SK-MEL-5 (cell line): ENCODE measurements around the gene NBEA. TPM values are rescaled to one million over a fixed set of nuclear protein-coding genes. Genes with fewer than 3 reads are reported as not detected.
A peak's percentile ranks its signal among the peaks of the same experiment; 100 is the strongest.
"Not testable (repeated sequence)": the region's sequence is repeated elsewhere in the genome, so short reads cannot be mapped to it uniquely, and the experiment has no call there.

ENCODE experiments used
- DNase-seq: peaks from one replicate; pipeline ENCODE4 v3.0.0-alpha.2; 2016; ENCODE audit warnings: low read depth, low spot score
- in situ Hi-C: cut with HindIII; loops from 2 replicates; pipeline ENCODE4 v1.10.0; 2016; ENCODE audit warnings: low sequenced_read_pairs, high pct_unique_total_duplicates, low pct_unique_long_range_greater_than_20kb
- total RNA-seq: library from RNA; depleted of rRNA; stranded (reverse); fragments of >200 nt; shearing (Covaris generic); gene quantifications from 2 replicates; pipeline ENCODE4 v1.2.3, GENCODE V29; 2014

NBEA gene
- total RNA-seq, 1 experiment from 2014 or later = 7.8 TPM

DNA sequence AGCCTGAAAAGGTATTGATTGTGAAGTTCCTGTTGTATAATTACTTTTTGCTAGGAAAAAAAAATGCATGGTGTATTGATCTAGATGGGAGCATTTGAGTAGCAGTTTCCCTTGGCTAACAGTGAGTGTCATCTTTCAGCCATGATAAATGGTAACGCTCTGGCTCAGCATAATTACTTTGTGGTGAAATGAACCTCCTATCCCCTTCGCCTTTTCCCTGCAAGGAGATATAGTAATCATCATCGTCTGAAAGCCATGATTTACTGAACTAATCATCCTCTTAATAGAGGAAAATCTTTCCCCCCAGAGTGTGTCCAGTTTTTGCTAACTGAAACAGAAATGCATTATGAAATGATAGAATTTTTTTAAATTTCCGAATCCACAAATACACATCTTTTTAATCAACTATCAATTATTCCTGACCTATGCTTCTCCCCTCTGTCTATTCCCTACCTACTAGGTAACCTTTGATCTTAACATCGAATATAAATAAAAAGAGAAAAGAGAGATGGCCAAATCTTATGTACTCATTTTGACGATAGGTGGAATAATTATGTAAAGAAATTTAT, 445.7 kb downstream of the NBEA start:
- in situ Hi-C loops = no loop called here
- DNase-seq = no peak

DNA sequence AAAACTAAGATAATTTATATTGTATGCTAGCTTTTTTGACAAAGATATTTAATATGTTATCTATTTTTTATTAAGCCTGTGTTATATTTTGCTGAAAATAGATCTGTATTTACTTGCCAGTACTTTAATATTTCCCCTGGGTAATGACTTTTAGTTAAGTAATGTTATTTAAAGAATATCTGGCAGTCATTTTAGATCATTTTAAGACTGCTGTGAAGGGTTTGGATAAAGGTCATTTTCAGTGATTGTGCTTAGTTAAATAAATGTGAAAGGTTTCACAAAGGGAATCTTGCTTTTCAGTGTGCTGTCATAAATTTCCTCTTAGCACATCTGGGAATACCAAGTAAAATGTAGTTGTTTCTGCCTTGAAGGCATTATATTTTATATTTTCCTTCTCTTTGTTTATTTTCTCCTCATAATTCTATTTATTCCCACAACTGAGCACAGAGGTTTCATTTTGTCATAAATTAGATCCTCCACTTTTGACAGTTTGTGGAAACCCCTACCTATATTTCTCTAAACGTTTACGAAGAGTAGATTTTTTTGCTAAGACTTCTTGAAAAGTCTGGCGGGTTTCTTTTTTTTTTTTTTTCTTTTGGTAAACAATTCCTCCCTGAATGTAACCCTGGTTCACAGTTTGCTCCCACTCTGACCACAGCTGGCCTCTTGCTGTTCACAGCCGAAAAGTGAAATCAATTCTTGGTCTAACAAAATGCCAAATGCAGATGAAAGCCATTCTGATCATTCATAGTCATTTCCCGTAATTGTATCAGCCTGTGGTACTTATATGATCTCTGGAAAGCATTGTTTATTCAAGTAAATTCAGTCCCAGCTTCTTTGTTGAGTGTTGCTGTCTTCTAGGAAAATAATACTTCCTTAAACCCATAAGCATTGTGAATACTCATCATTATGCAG, 446.6 kb downstream of the NBEA start:
- in situ Hi-C loops = no loop called here
- DNase-seq = peak; percentile 32

DNA sequence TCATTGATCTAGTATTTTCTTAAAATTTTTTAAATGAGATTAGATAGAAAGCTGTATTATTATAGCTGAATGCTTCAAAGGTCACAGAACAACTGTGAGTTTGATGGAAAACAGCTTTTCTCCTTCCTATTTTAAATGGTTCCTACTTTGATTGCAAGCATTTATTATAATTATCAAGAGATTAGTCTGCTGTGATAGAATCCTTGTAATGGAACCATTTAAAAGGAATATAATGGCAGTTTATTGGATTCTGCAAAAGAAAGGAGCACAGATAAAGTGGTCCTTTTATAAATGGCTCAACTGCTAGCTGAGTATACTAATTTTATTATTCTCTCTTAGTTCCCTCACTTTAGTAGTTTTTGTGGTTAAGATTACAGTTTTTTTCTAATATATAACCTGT, 447.5 kb downstream of the NBEA start:
- DNase-seq = no peak
- in situ Hi-C loops = no loop called here

DNA sequence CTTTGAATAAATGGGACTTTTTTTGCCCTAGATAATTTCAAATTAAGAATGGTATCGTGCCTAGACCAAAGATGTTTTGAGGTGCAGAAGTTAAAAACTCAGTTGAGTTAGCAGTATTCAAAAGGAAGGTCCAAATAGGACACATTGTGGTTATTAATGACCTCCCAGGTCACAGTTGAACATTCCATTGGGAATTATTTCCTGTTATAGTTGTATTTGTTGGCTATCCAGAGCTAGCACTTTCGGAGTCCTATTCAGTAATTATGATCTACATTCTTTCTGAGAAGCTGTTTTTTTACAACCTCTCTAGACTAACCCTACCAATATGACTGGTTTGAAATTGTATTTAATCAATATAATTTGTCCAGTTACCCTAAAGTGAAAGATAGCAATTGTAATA, 450.7 kb downstream of the NBEA start:
- in situ Hi-C loops = no loop called here
- DNase-seq = no peak

DNA sequence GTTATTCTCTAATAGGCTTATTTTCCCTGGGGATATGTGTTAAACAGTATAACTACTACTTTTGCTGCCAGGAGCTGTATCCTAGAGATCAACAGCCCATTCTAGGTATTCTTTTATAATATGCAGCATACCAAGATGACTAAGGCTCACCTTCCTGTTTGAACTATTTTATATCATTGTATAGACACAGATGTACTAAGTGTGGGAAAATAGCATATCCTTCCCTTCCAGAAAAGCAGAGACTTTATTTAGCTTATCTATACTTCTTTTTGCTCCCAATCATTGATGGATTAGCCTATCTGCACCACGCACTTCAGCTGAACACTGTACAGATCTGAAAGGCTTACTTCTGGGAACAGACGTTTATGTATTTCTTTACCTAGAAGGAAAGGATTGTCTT, 451.8 kb downstream of the NBEA start:
- in situ Hi-C loops = no loop called here
- no peak for DNase-seq

DNA sequence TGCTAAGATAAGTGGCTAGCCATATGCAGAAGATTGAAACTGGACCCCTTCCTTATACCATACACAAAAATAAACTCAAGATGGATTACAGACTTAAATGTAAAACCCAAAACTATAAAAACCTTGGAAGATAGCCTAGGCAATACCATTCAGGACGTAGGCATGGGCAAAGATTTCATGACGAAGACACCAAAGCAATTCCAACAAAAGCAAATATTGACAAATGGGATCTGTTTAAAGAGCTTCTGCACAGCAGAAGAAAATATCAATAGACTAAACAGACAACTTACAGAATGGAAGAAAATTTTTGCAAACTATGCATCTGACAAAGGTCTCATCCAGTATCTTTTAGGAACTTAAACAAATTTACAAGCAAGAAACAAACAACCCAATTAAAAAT, 466.2 kb downstream of the NBEA start:
- DNase-seq, in situ Hi-C loops: not testable (repeated sequence)

DNA sequence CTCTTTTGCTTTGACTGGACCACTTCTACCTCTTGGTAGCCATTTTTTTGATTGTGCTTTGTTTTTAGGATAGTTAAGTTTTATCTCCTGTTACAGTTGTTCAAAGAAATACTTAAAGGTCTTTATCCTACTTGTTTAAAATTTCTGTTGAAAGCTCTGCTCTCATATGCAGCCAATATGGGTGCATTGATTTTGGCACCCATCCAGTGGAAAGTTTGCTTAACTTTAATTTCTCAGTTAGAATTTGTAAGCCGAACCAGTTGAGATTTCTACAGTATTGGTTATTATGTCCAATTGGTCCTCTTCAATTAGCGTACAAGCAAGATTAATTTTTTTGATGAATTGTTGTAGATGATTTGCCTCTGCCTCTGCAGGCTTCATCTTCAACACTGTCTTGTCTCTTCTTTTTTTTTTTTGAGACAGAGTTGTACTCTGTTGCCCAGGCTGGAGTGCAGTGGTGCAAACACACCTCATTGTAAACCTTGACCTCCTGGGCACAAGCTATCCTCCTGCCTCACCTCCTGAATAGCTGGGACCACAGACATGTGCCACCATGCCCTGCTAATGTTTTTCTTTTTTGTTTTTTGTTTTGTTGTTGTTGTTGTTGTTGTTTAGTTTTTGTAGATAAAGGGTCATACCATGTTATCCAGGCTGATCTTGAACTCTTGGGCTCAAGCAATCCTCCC, 469.1 kb downstream of the NBEA start:
- no peak for DNase-seq
- in situ Hi-C loops = no loop called here

DNA sequence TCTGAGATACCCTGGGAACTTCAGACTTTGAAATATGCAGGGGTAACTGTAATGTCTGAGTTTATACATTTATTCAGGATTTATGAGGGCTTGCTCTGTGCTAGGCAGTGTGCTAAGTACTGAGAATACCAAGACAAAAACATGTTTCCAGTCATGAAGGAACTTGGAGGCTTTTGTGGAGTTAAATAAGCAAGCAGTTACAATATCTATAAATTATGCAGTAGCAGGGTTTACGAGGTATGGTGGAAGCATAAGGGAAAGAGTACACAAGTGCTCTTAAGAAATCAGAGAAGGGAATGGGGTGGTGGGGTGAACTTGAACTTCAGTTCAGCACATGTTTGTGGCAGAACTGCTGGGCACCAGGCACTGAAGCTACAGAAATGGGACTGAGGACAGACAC, 506.4 kb downstream of the NBEA start:
- DNase-seq = no peak
- in situ Hi-C loops = no loop called here

DNA sequence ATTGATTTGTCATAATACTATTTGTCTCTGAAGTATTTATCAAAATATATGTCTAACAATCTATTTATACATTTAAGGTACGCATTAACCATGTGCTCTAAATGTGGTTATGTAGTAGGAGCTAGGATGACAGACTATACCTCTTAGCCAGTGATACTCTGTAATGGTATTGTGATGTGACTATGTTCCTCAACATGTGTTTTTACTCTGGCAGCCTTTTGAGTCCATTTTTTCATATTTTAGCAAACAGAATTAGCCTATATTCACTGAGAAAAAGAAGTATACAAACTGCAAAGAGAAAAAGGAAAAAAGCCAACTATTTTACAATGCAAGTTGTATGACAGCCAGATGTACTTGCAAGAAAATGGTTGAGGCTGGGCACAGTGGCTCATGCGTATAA, 507.8 kb downstream of the NBEA start:
- in situ Hi-C loops = no loop called here
- DNase-seq = no peak

DNA sequence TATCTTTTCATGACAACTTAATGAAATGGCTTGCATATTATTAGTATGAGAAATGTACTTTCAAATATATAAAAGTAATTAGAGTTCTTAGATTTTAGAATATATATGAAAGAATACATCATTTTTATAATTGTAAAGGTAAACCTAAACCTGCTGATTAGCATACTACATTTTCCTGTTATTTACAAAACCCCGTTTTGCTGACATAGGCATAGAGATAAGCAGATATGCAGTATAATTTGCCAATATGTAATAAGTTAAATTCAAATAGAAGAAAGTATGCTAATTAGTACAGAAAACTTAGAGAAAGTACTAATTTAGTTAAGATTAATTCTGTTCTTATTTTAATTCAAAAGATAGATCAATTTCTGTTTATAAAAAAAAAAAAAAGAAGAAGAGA, 513.0 kb downstream of the NBEA start:
- in situ Hi-C loops = no loop called here
- no peak for DNase-seq

DNA sequence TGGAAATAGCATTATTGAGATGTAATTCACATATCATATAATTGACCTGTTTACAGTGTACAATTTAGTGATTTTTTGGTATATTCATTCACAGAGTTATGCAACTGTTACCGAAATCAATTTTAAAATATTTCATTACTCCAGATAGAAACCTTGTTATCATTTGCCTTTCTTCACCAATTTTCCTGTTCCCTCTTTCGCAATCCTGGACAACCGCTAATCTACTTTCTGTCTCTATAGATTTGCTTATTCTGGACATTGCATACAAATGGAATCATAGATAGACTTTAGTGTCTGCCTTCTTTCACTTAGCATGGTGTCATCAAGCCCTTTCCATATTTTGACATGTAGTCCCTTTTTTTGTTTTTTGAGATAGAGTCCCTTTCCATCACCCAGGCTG, 515.2 kb downstream of the NBEA start:
- in situ Hi-C loops = no loop called here
- DNase-seq = no peak

DNA sequence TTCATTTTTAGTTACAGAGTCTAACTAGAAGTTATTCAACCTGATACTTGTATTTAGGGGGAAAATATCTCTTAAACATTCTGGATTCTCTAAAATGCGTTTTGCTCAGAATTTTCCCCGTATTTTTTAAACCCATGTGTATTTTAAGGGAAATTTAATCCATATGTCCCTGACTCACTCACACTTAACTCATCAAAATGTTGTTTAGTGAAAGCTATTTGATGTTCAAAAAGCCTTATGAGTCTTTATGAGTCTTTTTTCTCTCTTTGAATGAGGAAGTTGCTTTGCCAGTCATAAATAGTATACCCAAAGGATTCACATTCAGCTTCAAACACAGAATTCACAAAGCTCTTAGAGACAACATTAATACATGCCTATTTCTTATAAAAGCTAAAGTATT, 518.0 kb downstream of the NBEA start:
- no peak for DNase-seq
- in situ Hi-C loops = no loop called here

DNA sequence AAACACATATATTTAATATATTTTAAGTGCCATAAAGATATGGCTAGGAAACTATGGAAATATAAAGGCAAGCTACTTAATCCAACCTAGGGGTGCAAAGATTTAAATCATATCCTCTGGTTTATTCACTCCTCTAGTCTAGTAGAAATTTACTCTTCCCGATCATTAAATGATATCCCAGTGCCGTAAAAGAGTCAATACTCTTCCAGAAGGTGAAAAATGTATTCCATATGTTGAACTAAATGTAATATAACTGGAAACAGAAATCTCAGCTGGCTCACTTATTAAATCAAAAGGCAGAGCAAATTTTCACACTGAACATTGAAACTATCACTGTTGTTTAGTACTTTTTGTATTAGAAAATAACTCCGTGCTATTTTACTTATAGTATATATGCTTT, 523.3 kb downstream of the NBEA start:
- no peak for DNase-seq
- in situ Hi-C loops = no loop called here

DNA sequence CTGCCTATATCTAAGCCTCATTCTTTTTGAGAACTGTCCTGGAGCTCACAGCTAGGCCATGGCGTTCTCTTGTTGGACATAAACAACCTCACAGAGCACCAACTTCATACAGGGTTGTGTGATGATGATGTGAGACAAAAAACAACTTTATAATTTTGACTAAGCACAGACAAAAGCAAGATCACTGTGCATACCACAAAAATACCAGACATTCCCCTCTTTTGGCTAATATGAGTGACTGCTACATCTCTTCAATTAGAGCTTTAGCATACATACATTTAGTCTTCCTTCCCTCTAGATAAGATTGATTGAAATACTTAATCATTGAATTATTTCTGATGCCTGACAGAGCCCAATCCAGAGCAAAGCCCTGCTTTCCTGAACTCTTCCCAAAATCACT, 526.1 kb downstream of the NBEA start:
- in situ Hi-C loops = no loop called here
- DNase-seq = no peak

DNA sequence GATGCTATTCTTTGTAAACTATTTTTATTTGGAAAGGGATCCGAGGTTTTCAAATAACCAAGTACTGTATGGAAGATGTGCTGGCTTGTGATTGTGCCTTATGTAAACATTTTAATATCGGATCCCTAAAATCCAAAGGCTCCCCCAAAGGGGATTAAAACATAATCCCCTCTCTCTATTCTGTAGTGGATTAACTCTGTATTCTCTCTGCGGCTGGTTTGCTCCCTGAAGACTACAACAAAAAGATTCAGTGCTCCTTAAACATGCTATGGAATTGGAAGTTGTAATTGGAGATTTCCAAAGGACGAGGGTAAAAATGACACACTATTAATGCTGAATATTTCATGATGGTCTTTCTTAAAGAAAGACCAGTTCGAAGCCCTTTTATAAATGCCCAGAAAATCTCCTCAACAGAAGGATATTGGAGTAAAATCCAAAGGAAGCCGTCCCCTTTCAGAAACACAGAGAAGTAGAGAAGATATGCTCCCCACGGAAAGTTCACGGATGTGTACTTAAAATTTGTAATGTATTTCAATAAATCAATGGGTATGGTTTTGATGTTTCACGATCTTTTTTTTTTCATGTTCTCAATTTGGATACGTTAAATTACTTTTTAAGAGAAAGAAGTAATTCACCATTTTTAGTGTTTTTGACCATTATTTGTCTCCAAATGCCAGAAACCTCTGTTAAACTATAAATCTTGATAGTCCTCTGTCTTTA, 527.9 kb downstream of the NBEA start:
- DNase-seq = no peak

DNA sequence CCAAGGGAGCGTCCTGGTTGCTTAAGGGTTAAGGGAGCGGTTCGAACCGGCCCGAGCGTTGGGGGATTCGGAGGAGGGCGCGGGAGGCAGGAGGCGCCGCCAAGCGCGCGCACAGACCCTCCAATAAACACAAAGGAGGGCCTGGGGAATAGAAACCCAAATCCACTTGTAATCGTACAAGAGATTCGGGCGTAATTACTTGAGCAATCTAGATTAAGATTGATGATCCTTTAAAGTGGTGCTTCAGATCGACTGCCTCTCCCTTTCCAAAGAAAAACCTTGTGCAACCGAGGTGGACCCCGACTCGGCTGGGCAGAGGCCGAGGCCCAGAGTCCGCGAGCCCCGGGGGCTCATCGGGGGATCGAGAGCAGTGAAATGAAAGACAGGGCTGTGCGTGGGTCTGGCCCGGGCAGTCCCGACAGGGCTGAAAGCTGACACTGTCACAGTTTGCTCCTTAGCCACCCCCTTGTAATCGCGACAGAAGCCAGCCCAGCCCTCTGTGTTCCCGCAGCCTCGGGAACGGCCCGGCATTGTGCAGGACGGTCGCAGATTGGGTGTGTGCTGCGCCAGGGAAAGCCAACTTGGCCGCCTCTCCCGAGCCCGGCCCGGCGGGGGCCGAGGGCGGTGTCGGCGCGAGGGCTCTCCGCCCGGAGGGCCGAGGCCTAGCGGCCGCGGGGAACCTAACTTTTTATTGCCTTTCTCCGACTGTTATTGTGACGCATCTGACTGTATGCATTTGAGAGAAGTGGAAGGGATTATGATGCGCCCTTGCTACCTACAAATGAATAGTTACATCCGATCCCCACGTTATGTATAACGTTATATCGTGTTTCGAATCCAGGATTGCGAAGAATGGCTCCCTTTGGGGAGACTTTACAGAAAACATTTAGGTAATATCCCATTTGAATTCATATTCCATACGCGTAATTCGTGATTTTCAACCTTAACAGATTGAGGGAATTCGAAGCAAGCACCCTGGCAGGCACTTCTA, 528.9 kb downstream of the NBEA start:
- in situ Hi-C loops = no loop called here
- DNase-seq = no peak

More for the DNA sequence above, 527.9 kb downstream of the NBEA start:
- in situ Hi-C loops = no loop called here

DNA sequence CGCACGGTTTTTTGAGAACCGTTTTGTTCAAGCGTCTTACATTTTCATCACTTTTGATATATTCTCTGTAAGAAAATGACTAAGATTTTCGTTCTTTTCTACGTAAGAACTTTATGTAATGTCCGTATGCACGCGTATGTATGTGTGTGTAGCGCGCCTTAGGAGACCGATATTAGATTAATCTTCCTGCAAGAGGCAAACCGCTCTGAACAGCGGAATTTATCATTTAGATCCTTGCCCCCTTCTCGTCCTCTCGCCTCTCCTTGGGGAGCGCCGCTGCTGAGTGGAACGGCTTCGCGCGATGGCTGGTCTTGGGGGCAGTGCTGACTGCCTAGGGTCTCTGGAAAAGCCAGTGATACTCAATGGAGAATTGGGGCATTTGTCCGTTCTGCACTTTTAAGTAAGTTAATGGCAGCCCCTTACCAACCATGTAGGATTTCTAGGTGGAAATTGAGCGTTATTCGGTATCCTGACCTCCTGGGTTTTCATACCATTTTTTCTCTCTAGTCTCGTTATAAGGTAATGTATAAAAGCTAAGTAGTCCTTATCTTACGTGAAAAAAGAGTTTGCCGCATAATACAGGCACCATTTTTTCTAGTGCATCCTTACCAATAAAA, 529.7 kb downstream of the NBEA start:
- in situ Hi-C loops = no loop called here
- no peak for DNase-seq
